T-helper 1 cell treated with Interleukin-12 subunit alpha and Interleukin-12 subunit beta and Interleukin-4 antibody, amounts not matched to agents 30 μg/mL and 1 μg/mL, for 36 hours (primary cell): ENCODE measurements around the gene PRDM13.
A peak's percentile ranks its signal among the peaks of the same experiment; 100 is the strongest.
"Not testable (repeated sequence)": the region's sequence is repeated elsewhere in the genome, so short reads cannot be mapped to it uniquely, and the experiment has no call there.

Experiments
- H3K27ac Mint-ChIP-seq: one replicate; pipeline ENCODE4 v1.8.0; 2021; ENCODE audit warnings: mild to moderate bottlenecking, mixed read lengths
- H3K27me3 Mint-ChIP-seq: one replicate; pipeline ENCODE4 v1.8.0; 2021; ENCODE audit warnings: low read depth, mixed read lengths
- H3K36me3 Mint-ChIP-seq: one replicate; pipeline ENCODE4 v1.8.0; 2021; ENCODE audit warnings: low read depth, mixed read lengths
- H3K4me1 Mint-ChIP-seq: one replicate; pipeline ENCODE4 v1.8.0; 2021; ENCODE audit warnings: low read depth, mixed read lengths
- H3K4me3 Mint-ChIP-seq: one replicate; pipeline ENCODE4 v1.8.0; 2021; ENCODE audit warnings: mild to moderate bottlenecking, moderate library complexity, mixed read lengths
- H3K9me3 Mint-ChIP-seq: one replicate; pipeline ENCODE4 v1.8.0; 2021; ENCODE audit warnings: mixed read lengths

PRDM13 gene

DNA sequence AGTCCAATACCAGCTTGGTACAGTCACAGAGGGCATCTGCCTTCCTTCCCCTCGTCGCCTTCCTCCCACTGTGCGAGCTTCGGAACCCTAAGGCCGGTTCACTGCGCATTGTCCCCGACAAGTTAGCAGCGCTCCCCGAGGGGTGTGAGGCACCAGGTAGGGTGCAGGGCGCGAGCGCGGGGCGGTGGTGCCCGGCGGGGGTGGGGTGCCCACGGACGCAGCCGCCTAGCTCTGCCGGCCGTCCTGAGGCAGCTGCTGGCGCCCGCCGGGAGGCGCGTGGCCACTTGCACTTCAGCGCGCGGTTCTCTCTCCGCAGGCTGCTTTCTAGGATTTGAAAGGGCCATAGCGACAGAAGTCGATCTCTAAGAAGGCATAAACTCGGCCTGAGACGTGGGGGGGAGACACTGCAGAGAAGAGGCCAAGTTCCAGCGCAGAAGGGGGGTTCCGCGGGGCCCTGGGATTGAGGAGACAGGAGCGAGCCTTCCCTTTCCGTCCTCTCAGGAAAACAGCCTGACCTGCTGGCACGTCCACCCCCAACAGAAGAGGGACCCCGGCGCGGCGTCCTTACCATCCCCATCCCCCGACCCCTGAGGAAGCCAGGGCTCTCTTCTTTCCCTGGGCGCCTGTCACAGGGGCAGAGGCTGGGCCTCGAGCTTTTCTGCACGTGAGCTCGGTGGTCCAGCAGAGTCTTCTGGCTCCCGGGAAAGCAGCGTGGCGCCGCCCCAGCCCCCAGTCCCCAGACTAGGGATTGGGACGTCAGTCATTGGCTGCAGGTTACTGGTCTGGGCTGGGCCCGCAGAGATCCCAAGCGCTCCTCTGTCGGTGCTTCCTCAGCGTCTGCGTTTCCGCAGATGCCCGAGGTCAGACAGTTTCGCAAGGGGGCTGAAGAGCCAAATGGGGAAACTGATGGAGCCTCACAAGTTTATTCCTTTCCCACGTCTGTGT is 15.6 kb upstream of the PRDM13 start:
- H3K4me3 Mint-ChIP-seq = no peak overlapping the region

DNA sequence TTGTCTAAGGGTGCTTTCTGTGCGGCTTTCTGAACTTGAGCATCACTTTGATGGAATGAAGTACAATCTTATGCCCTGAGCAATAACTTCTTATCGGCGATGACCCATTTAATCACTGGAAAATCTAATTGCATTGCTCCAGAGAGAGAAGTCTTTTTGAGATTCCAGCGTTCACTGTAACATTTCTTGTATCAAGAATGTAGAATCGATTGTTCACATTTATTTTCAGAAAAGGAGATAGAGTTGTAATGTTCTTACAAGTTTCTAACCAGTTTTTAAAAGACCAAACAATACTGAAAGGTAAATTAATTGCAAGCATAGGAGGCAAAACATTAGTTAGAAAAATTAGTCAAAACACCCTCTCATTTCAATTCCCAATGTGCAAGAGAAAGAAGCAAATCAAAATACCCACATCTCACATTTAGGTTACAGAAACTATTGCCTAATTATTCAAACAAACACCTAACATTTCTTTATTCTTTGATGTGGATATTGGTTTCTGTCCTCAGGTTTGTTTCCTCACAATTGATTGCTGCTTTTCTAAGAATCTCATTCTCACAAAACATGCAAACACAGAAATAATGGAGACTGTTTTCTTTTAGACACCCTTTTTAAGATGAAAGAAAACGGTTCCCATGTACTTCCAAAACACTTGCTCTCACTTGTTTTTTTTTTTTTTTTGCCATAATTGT is 14.8 kb upstream of the PRDM13 start:
- H3K4me3 Mint-ChIP-seq = no peak overlapping the region
- H3K36me3 Mint-ChIP-seq = peaks cover 5% of the 10 kb centered on the region
- H3K27ac Mint-ChIP-seq = no peak overlapping the region
- peaks cover 89% of the 10 kb centered on the region for H3K27me3 Mint-ChIP-seq
- H3K9me3 Mint-ChIP-seq = peaks cover 5% of the 10 kb centered on the region
- H3K4me1 Mint-ChIP-seq = peaks cover 21% of the 10 kb centered on the region

More for the DNA sequence above, 15.6 kb upstream of the PRDM13 start:
- Mint-ChIP-seq H3K27ac (no peak overlapping the region), H3K27me3 (peaks cover 85% of the 10 kb centered on the region), H3K4me1 (peaks cover 21% of the 10 kb centered on the region), H3K9me3 (peaks cover 5% of the 10 kb centered on the region), H3K36me3 (peaks cover 5% of the 10 kb centered on the region)

DNA sequence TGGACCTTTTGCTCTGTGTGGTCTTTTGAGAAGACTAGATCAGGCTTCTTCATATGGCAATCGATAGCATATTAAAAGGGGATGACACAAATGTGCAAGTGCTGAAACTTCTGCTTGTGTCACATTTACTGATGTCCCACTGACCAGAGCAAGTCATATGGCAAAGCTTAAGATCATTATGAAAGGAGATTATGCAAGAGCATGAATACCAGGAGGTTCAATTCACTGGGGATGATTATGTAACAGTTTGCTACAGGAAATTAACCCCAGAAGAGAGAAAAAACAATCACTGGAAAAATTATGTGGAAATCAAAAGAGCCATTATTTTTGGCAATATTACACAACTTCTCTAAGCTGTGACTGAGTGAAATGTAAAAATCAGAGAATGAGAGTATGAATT is 13.7 kb upstream of the PRDM13 start:
- peaks cover 21% of the 10 kb centered on the region for H3K4me1 Mint-ChIP-seq
- H3K36me3 Mint-ChIP-seq = peaks cover 5% of the 10 kb centered on the region
- no peak overlapping the region for H3K27ac Mint-ChIP-seq
- no peak overlapping the region for H3K4me3 Mint-ChIP-seq
- H3K9me3 Mint-ChIP-seq = peaks cover 5% of the 10 kb centered on the region
- peaks cover 93% of the 10 kb centered on the region for H3K27me3 Mint-ChIP-seq

DNA sequence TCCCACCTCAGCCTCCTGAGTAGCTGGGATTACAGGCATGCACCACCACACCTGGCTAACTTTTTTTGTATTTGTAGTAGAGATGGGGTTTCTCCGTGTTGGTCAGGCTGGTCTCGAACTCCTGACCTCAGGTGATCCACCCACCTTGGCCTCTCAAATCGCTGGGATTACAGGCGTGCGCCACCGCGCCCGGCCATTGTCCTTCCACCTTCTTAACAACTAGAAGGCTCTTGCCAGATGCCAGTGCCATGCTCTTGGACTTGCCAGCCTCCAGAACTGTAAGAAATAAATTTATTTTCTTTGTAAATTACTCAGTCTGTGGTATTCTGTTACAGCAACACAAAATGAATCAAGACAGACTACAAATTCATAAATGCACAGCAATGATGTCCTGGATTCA is 11.9 kb upstream of the PRDM13 start:
- H3K9me3 Mint-ChIP-seq, H3K36me3 Mint-ChIP-seq, H3K27ac Mint-ChIP-seq, H3K4me3 Mint-ChIP-seq: not testable (repeated sequence)
- Mint-ChIP-seq H3K4me1 (peaks cover 16% of the 10 kb centered on the region), H3K27me3 (peaks cover 94% of the 10 kb centered on the region)

DNA sequence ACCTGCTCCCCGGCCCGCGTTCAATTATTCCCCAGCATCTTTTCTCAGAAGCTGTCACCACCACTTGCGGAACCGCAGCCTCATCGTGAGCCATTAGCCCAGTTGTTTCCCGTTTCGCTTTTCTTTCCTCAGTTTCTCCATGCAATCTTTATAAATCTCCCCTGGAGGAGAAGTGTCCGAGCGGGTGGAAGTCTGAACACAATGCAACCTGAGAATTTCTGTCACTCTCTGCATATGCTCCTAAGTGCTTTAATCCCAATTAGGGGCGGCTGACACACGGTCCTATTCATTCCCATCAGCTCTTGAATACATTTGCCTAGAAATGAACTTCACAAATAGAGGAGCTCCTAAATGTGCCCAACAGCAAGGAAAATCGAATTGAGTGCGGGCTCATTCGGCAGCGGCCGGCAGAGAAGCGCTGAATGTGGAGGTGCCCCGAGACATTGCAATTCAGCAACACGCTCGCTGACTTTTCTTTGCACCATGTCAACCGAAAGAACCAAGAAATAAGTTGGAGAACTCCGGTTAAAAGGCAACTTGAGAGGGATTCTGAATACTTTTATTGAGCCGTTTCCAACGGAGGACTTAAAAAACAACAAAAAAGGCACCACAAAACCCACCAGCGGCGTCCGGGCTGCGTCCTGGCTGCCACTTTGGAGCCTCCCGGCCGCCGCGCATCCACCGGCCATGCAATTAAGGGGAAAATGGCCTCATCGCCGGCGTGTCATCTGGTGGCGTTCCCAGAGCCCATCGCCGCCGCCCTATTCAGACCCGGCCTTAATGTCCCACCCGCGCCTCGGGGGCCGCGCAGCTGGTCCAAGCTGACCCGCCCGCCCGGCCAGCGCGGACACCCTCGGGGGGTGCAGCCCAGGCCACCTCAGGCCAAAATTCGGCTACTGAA is 3.9 kb upstream of the PRDM13 start:
- Mint-ChIP-seq H3K27ac (peak overlapping the region; percentile 41), H3K27me3 (peaks cover 93% of the 10 kb centered on the region)

DNA sequence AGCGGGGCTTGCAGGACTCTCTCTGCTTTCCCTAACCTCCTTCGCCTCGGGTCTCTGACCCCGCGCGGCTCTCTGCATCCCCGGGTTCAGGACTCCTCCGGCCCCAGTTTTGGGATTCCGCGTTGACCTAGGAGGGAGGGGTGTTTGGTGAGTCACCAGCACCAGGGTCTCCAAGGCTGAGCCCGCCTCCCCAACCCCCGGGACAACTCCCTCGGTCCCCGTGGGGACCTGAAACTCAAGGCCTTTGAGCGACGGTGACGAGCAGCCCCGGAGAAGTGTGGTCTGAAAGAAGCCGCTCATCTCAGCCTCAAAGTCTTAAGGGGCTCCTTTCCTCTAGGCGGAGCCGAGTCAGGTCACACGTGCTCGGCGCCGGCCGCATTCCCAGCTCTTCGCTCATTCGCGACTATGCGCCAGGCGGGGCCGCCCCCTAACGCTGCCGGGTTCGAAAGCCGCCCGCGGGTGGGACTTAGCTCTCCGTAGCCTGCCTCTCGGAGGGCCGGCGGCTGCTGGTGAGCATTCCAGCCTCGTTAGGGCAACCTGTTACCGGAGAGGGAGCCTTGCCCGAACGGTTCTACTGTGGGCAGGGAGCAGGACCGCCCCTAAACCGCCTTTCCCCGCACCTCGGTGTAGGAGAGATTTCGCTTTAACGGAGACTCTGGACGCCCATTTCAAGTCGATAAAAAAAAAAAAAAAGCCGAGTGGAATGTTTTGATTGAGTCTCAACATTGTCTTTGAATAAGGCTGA is 3.0 kb upstream of the PRDM13 start:
- peak overlapping the region; percentile 49 for H3K27ac Mint-ChIP-seq

More for the DNA sequence above, 3.9 kb upstream of the PRDM13 start:
- Mint-ChIP-seq H3K4me1 (peaks cover 14% of the 10 kb centered on the region), H3K9me3 (peaks cover 4% of the 10 kb centered on the region), H3K4me3 (peak overlapping the region; percentile 57), H3K36me3 (peaks cover 5% of the 10 kb centered on the region)

DNA sequence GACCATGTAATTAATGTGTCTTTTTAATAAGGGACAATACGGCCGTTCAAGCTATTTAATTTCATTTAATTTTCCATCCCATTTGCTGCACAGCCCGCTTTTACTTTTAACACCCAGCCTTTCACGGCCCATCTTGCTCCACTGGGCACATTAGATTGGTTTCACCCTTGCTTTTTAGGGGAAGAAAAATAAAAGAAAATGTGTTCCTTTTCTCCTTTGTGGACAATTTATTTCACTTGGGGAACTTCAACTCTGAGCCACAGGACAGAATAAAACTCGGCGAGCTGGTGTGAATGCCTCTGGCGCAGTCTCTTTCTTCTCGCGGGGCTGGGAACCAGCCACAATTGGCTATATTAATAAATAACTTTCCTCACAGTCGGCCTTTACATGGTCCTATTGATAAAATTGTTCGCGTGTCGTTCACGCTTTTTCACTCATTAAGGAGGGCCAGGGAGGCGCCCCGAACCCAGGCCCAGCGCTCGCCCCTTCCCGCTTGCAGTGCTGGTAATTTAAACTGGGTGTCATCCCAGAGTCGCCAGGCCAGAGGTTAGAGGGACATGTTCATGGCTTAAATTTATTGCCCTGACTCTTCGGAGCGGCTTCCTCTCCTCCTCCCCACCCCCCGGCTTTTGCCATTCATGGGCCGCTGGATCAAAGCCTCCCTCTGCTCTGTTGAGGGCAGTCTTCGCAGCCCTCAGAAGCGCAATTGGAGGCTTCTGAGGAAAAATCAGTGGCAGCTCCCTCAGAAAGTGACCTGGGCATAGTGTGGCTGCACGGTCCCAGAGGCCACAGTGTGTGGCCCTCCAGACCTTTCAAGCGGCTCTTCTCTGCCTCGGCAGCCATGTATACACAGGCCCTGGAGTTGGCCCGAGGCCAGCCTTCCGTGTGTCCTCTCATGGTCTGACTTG is 2.2 kb upstream of the PRDM13 start:
- Mint-ChIP-seq H3K27ac (peak overlapping the region; percentile 63), H3K4me1 (peaks cover 24% of the 10 kb centered on the region), H3K27me3 (peaks cover 93% of the 10 kb centered on the region), H3K36me3 (peaks cover 8% of the 10 kb centered on the region), H3K9me3 (peaks cover 16% of the 10 kb centered on the region), H3K4me3 (no peak overlapping the region)

More for the DNA sequence above, 3.0 kb upstream of the PRDM13 start:
- Mint-ChIP-seq H3K27me3 (peaks cover 93% of the 10 kb centered on the region), H3K4me1 (peaks cover 18% of the 10 kb centered on the region), H3K9me3 (peaks cover 9% of the 10 kb centered on the region), H3K36me3 (peaks cover 5% of the 10 kb centered on the region), H3K4me3 (peak overlapping the region; percentile 31)

DNA sequence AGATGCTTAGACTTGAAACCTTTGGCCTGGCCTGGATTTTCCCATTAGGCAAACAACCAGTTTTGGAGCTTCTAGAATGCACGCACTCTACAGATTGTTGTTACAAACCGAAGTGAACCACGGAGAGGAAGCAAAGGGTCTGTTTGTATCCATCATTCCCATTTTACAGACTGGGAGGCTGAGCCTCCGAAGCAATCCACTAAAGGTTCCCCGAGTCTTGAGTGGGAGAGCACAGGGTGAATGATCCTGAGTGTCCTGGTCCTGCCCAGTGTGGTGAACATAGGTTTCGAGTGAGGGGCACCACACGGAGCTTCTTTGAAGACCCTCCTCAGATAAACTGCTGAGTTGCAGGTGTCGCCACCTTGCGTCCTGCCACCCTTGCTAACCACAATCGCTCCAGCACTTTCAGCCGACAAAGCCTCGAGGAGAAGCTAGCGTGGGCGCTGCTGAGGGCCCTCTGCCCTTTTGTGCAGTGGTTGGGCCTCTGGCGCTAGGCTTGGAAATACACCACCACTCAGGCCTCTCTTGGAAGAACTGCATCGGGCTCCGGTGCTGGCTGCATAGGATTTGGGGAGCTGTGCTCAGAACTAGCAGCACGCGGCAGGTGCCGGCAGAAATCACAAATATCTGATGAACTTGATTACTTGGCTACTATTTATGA is 1.4 kb upstream of the PRDM13 start:
- H3K4me1 Mint-ChIP-seq = peaks cover 29% of the 10 kb centered on the region
- peaks cover 92% of the 10 kb centered on the region for H3K27me3 Mint-ChIP-seq
- H3K36me3 Mint-ChIP-seq = peaks cover 8% of the 10 kb centered on the region
- peak overlapping the region; percentile 63 for H3K27ac Mint-ChIP-seq
- peaks cover 20% of the 10 kb centered on the region for H3K9me3 Mint-ChIP-seq
- H3K4me3 Mint-ChIP-seq = no peak overlapping the region

DNA sequence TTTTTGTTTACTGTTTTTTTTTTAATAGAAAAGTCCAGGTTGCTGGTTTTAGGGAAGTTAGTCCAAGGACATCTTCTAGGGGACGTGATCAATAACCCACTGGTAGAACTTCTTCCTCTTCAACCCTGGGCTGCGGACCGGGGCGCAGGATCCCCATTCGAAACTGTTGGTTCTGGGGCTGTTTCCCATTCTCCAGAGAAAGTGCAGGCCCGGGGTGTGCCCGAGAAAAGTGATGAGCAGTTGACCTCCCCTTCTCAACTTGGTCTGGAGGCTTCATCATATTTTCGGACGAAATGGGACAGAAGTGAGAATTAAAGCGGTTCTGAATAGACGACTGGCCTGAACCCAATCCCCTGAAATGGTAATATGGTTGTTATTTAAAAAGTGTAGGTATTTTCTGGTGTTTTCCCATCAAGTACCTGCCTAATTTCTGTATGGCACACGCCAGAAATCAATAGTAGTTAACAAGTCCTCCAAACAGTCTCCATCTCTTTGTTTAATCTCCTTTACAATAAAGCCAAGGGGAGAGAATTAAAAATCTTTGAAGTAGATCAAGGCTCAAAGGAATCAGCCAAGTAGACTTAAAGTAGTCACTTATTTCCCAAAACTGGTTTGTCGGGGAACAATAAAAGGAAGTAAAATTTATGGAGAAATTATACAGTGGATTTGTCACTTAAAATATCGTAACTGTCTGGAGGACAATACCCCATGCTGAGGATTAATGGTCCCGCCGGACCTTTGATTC is 550 bp upstream of the PRDM13 start:
- Mint-ChIP-seq H3K36me3 (peaks cover 8% of the 10 kb centered on the region), H3K27ac (peak overlapping the region; percentile 22), H3K4me3 (no peak overlapping the region), H3K27me3 (peaks cover 93% of the 10 kb centered on the region), H3K4me1 (peaks cover 38% of the 10 kb centered on the region), H3K9me3 (peaks cover 20% of the 10 kb centered on the region)

DNA sequence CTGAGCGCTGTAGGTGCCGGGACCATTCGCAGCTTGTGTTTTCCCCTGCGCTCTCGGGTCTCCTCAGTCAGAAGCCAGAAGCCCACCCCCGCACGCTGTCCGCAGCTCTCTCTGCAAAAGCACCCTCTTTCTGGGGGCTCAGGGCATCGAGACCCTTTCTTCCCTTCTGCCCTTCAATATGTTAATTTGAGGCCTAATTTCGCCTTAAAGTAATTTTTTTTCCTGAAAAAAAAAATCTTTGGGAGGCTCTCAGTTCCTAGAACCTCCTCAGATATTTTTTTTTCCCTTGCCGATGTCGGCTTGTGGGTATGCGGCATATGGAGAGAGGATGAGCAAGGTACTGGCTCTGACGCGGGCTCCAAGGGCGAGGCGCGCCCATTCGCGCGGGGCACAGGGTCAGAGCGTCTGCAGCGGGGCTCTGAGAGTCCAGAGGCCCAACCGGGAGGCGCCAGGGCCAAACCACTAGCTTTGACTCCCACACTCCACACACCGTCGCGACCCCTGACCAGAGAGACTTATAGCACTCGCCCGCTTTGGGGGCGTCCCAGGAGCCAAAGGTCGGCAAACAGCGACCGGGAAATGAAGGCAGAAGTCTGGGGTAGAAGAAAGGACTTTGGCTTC is 893 bp downstream of the PRDM13 start:
- Mint-ChIP-seq H3K4me3 (no peak overlapping the region), H3K4me1 (peaks cover 41% of the 10 kb centered on the region)

DNA sequence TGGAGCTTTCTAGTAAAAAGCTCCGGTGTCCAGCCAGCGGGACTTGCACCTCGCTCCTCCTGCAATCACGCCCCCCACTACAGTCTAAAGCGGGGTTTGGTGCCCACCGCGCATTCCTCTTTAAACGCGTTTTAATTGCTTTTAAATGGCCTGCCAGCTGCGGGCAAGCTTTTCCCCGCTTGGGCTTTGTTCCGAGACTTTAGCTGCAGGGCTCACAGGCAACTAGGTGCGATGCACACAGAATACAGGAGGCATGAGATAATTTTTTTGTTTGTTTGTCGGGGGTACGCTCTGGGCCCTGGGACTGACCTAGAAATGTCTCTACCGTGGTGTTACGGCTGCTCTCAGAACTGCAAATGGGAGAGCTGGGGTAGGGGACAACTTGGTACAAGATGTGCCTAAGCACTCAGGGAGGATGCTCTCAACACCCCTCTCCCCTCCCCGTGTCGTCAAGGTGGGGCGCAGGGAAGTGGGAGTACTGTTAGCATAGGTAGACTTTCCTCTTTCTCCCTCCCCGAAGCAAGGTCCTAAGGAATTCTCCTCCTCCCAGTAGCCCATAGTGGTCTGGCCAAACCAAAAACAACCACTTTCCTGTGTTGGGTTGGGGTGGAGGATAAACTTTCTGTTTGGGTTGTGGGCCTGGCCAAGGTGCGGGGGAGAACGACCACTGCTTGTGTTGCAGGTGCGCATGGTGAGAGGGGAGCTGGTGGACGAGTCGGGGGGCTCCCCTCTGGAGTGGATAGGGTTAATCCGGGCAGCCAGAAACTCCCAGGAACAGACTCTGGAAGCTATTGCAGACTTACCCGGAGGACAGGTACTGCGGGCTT is 1.6 kb downstream of the PRDM13 start:
- Mint-ChIP-seq H3K9me3 (peaks cover 20% of the 10 kb centered on the region), H3K36me3 (peaks cover 6% of the 10 kb centered on the region), H3K4me1 (peaks cover 37% of the 10 kb centered on the region), H3K27ac (peak overlapping the region; percentile 31), H3K4me3 (peak overlapping the region; percentile 17), H3K27me3 (peaks cover 91% of the 10 kb centered on the region)

More for the DNA sequence above, 893 bp downstream of the PRDM13 start:
- peaks cover 91% of the 10 kb centered on the region for H3K27me3 Mint-ChIP-seq
- peak overlapping the region; percentile 13 for H3K27ac Mint-ChIP-seq
- peaks cover 20% of the 10 kb centered on the region for H3K9me3 Mint-ChIP-seq
- peaks cover 7% of the 10 kb centered on the region for H3K36me3 Mint-ChIP-seq
